ENCODE data around the gene UBXN4. TPM values are rescaled to one million over a fixed set of nuclear protein-coding genes. Genes with fewer than 3 reads are reported as not detected.
"Not testable (repeated sequence)": the region's sequence is repeated elsewhere in the genome, so short reads cannot be mapped to it uniquely, and the experiment has no call there.

Gene UBXN4
- total and polyA plus RNA-seq, 12 donors: 50.0 to 145 (median 96.3) TPM

- H3K36me3 ChIP-seq (replicated peaks in 1 of 2): no peaks in the 10 kb centered on the region
- no peak overlapping the region for H3K27ac ChIP-seq
- H3K4me3 ChIP-seq: no peak overlapping the region
- no peak for TF ChIP-seq CTCF (IDR thresholded peaks at IDR 0.05)
- no peak for TF ChIP-seq POLR2A (IDR thresholded peaks at IDR 0.05)
- no peak for DNase-seq
- intact Hi-C loops (cut with DNase I): no loop called here
- no peaks in the 10 kb centered on the region for H3K9me3 ChIP-seq (replicated peaks in 1 of 3)
- H3K27me3 ChIP-seq: no peaks in the 10 kb centered on the region
- H3K4me1 ChIP-seq (replicated peaks in 1 of 2): no peaks in the 10 kb centered on the region
- 76 to 86% (median 81%) methylated on average over 9 of the region's 9 CpGs for WGBS, 4 donors
Measured at GRCh38 chr2:135800513-135801460, 59.1 kb downstream of the UBXN4 start.

GRCh38 chr2:135802350-135802749 is 60.7 kb downstream of the UBXN4 start:
- Histone ChIP-seq H3K27ac (no peak overlapping the region), H3K36me3 (replicated peaks in 1 of 2) (no peaks in the 10 kb centered on the region), H3K9me3 (replicated peaks in 1 of 3) (no peaks in the 10 kb centered on the region), H3K4me1 (replicated peaks in 1 of 2) (no peaks in the 10 kb centered on the region), H3K27me3 (no peaks in the 10 kb centered on the region), H3K4me3 (no peak overlapping the region)
- TF ChIP-seq POLR2A (IDR thresholded peaks at IDR 0.05): no peak
- WGBS, 4 donors: 63 to 66% (median 65%) methylated on average over 3 of the region's 3 CpGs
- DNase-seq: no peak
- intact Hi-C loops (cut with DNase I): no loop called here

GRCh38 chr2:135803278-135803677 is 61.6 kb downstream of the UBXN4 start:
- H3K4me3 ChIP-seq: no peak overlapping the region
- no peak for DNase-seq
- no peaks in the 10 kb centered on the region for H3K9me3 ChIP-seq (replicated peaks in 1 of 3)
- no peaks in the 10 kb centered on the region for H3K36me3 ChIP-seq (replicated peaks in 1 of 2)
- WGBS, 4 donors: 80 to 88% (median 83%) methylated on average over 2 of the region's 2 CpGs
- H3K4me1 ChIP-seq (replicated peaks in 1 of 2): no peaks in the 10 kb centered on the region
- H3K27me3 ChIP-seq: no peaks in the 10 kb centered on the region
- TF ChIP-seq CTCF (IDR thresholded peaks at IDR 0.05) (no peak), POLR2A (IDR thresholded peaks at IDR 0.05) (no peak)
- H3K27ac ChIP-seq: no peak overlapping the region
- intact Hi-C loops (cut with DNase I): no loop called here

GRCh38 chr2:135807874-135808273 is 66.2 kb downstream of the UBXN4 start:
- WGBS, 4 donors: 79 to 88% (median 84%) methylated on average over 3 of the region's 3 CpGs
- intact Hi-C loops (cut with DNase I): not testable (repeated sequence)

GRCh38 chr2:135812907-135813511 is 71.4 kb downstream of the UBXN4 start:
- DNase-seq: no peak
- H3K27me3 ChIP-seq: no peaks in the 10 kb centered on the region
- no peaks in the 10 kb centered on the region for H3K9me3 ChIP-seq (replicated peaks in 1 of 3)
- TF ChIP-seq CTCF (IDR thresholded peaks at IDR 0.05): no peak
- no peak for TF ChIP-seq POLR2A (IDR thresholded peaks at IDR 0.05)
- no peaks in the 10 kb centered on the region for H3K4me1 ChIP-seq (replicated peaks in 1 of 2)
- WGBS, 4 donors: 70 to 89% (median 74%) methylated on average over 2 of the region's 2 CpGs
- H3K27ac ChIP-seq: no peak overlapping the region
- H3K36me3 ChIP-seq (replicated peaks in 1 of 2): no peaks in the 10 kb centered on the region
- intact Hi-C loops (cut with DNase I): no loop called here
- H3K4me3 ChIP-seq: no peak overlapping the region

More at GRCh38 chr2:135807874-135808273, 66.2 kb downstream of the UBXN4 start:
- not testable (repeated sequence) for H3K9me3 ChIP-seq (replicated peaks in 1 of 3); DNase-seq; H3K4me3 ChIP-seq; H3K27ac ChIP-seq; H3K27me3 ChIP-seq; H3K4me1 ChIP-seq (replicated peaks in 1 of 2); H3K36me3 ChIP-seq (replicated peaks in 1 of 2)
